ENCODE results near the gene INSYN1.

DNA sequence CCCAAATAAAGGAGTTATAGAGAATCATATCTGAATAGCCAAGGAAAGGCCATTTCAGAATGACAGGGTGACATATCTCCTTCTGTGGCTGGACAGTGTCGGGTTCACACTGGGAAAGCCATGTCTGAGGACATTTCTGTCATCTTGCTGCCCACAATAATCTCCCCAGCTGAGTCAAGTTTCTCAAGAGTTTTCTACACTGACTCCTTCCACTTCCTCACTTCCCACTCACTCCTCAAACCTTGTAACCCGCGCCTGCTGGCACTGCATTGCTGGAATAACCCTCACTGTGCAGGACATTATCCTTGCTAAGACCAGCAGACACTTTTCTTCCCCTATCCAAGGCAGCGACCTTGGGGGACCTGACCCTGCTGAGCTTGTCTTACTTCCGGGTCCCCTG is 5.3 kb upstream of the INSYN1 start:
- TF ChIP-seq EZH2 (IDR thresholded peaks at IDR 0.05; ENCODE audit: borderline replicate concordance, low read length) (no peak), CTCF (conservative IDR thresholded peaks at IDR 0.05 in 1 of 2, IDR thresholded peaks at IDR 0.05 in 1 of 2; ENCODE audit: extremely low read depth in 1 of 2, insufficient read depth in 1 of 2, low read depth in 1 of 2, low read length in 2 of 2) (no peak)
